H54 (cell line): ENCODE data around the gene CCND2.
"Not testable (repeated sequence)": the region's sequence is repeated elsewhere in the genome, so short reads cannot be mapped to it uniquely, and the experiment has no call there.

ENCODE experiments used
- DNase-seq: peaks from one replicate; pipeline ENCODE4 v3.0.0; 2011; ENCODE audit warnings: low spot score, mixed read lengths; ENCODE audit not compliant: insufficient read length
- FAIRE-seq: peaks from 3 replicates; lab custom pipeline; 2011; peaks lifted over from hg19 to GRCh38; lab: Jason Lieb, UNC
- POLR2A ChIP-seq: IDR thresholded peaks from 2 replicates; pipeline ENCODE4 v1.6.1; 2011; ENCODE audit warnings: low read depth, mild to moderate bottlenecking, low read length

Gene CCND2

GRCh38 chr12:4273652-4274395, at the start of gene CCND2:
Gene CCND2, plus strand, starts transcription at chr12:4273762. Its CDS starts 279 bp downstream, at chr12:4274041.
- peak; percentile 27 for DNase-seq

DNA sequence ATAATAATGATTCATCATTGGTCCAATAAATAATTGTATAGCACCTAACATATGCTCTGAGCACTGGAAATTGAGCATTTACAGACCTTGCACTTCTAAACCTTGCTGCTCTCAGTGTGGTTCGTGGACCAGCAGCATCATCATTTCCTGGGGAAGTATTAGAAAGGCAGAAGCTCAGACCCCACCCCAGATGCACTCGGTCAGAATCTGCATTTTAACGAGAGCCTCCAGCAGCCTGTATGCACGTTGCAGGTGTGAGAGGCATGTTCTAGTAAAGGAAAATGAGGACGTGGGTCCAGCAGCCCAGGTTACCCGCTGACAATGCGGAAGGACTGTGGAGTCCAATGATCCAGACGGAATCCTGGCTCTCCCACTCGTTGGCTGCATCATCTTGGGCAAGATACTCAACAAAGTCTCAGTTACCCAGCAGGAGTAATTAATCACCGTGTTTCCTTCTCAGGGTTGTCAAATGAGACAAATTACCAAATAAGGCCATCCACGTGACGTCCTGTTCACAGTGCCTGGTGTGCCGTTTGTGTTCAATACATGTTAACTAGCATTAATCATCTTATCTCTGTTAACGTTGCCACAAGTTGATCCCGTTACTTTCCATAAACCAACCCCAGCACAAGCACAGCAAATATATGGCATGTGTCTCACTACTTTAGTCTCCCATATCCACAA, 49.2 kb upstream of the CCND2 start:
- DNase-seq (no peak), FAIRE-seq (no peak)
- no peak for TF ChIP-seq POLR2A

More at GRCh38 chr12:4273652-4274395, at the start of gene CCND2:
- FAIRE-seq = no peak
- TF ChIP-seq POLR2A = no peak

GRCh38 chr12:4225571-4225970, 48.0 kb upstream of the CCND2 start:
- no peak for TF ChIP-seq POLR2A
- FAIRE-seq (no peak), DNase-seq (no peak)

DNA sequence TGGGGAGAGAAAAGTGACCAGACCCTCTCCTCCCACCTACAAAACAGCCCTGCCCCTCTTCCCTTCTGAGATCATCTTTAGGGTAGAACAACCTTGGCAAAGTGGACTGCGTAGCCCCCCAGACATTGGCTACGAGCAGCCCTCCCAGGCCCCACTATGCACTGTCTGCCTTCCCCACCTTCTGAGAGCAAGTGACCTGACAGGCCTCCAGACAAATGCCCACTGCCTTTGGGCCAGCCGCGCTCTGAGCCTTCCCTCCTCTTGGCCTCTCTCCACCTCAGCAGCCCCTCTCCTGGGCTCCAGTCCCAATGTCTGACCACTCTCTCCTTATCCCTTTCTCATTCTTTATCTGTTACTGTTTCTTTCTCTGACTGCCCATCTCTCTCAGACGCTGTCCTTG, 46.5 kb upstream of the CCND2 start:
- no peak for FAIRE-seq
- no peak for TF ChIP-seq POLR2A
- DNase-seq = no peak

GRCh38 chr12:4228122-4228580, 45.4 kb upstream of the CCND2 start:
- TF ChIP-seq POLR2A = no peak
- DNase-seq (no peak), FAIRE-seq (no peak)

- FAIRE-seq = no peak
Observed at GRCh38 chr12:4230526-4230925, 43.0 kb upstream of the CCND2 start.

DNA sequence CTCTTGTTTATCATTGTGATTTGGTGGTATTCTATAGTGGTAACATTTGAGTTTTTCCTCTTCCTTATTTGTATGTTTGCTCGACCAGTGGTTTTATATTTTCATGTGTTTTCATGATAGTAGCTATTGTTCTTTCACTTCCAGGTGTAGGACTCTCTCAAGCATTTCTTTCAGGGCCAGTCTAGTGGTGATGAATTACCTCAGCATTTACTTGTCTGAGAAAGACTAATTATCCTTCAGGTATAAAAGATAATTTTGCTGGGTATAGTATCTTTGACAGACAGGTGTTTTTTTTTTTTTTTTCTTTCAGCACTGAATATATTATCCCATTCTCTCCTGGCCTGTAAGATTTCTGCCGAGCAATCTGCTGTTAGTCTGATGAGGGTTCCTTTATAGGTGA, 35.0 kb upstream of the CCND2 start:
- FAIRE-seq (no peak), DNase-seq (no peak)
- TF ChIP-seq POLR2A = no peak

More at GRCh38 chr12:4230526-4230925, 43.0 kb upstream of the CCND2 start:
- no peak for DNase-seq
- TF ChIP-seq POLR2A = no peak

DNA sequence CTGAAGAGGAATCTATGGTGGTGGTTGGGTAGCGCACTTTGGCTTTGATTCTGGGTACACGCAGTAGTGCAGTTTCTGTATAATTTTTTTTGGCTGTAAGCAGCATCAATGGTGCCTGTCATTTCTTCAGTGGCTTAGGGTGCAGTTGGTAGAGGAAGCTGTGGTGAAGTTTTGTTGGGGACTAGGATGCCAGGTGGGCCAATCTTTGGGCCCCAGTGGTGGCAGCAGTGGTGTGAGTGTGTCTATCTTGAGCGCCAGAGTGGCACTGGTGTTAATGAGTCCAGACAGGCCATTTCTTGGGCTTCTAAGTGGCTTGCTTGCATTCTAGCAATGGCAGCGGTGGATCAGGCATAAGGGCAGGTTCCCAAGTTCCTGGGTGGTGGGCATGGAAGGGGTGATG, 33.8 kb upstream of the CCND2 start:
- no peak for TF ChIP-seq POLR2A
- FAIRE-seq (no peak), DNase-seq (no peak)

DNA sequence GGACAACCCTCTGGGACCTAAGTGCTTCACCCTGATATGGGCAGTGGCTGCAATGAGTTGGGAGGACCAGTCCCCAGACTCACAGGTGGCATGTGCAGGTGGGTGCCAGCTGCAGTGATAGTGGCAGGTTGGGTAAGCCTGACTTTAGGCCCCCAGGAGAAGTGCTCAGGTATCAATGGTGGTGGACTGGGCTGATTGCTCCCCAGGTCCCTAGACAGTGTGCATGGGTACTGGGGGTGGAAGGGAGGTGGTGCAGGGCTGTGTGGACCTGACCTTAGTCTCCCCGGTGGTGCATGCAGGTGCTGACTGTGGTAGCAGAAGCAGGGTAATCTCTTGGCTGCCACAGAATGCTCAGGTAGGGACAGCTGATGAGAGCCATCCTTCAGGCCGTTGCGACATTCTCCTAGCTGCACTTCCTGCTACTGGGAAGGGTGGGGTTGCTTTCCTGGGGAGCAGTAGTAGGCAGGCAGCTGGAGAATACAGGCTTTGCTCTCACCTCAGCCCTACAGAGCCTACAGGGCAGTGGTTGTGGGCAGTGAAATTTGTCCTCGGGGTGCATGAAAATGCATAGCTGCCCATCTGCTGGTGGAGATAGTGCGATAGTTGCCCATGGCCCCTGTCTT, 33.3 kb upstream of the CCND2 start:
- DNase-seq (no peak), FAIRE-seq (no peak)

DNA sequence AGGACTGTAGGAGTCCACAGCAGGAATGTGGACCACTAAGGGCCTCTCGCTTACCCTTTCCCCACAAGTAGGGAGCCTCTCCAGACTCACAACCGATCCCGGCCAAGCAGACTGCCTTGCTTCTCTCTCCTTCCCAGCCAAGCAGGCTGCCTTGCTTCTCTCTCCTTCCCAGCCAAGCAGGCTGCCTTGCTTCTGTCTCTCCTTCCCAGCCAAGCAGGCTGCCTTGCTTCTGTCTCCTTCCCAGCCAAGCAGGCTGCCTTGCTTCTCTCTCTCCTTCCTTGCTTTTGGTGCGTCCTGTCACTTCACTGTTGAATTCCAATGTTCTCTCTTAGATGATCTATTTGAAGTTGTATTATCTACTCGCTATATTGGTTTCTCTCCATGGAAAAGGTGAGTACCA, 32.6 kb upstream of the CCND2 start:
- TF ChIP-seq POLR2A = no peak
- DNase-seq (no peak), FAIRE-seq (no peak)

More for the DNA sequence above, 33.3 kb upstream of the CCND2 start:
- TF ChIP-seq POLR2A = no peak

- no peak for TF ChIP-seq POLR2A
- DNase-seq (no peak), FAIRE-seq (no peak)
Observed at GRCh38 chr12:4241592-4241991, 32.0 kb upstream of the CCND2 start.

DNA sequence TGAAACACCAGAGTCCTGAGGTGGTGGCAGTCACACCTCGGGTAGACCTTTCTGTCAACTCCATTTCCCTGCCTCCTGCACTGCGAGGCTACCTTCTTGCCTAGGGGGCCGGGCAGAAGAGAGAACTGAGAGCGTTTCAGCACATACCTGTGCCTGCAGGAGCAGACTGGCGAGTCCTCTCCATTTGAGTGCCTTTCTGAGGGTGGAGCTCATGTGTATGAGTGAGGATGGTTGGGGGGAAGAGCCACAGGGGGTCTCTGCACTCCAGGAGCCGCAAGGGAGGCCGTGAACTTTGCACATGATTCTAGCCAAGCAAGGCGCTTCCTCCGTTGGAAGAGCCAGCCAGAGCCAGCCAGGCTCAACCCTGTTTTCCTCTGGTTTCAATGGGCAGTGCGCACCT, 31.0 kb upstream of the CCND2 start:
- DNase-seq (no peak), FAIRE-seq (no peak)
- TF ChIP-seq POLR2A = no peak

DNA sequence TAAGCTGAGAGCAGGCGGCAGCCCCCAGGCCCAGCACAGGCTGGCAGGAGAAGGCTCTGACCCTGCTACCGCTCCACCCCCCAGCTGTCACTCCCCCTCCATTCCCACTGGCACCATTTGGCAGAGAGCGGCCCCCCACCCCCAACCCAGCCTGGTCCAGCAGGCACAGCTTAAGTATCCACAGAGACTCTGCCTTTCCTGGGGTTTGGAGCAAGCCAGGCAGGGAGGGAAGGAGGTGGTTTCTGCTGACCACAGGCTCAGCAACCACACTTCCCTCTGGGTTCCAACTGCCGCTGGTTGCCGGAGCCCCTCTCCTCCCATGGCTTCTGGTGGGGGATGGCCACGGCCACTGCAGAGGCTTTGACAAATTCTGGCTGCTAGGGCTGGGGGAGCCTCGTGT, 30.5 kb upstream of the CCND2 start:
- DNase-seq = no peak
- TF ChIP-seq POLR2A = no peak
- no peak for FAIRE-seq

DNA sequence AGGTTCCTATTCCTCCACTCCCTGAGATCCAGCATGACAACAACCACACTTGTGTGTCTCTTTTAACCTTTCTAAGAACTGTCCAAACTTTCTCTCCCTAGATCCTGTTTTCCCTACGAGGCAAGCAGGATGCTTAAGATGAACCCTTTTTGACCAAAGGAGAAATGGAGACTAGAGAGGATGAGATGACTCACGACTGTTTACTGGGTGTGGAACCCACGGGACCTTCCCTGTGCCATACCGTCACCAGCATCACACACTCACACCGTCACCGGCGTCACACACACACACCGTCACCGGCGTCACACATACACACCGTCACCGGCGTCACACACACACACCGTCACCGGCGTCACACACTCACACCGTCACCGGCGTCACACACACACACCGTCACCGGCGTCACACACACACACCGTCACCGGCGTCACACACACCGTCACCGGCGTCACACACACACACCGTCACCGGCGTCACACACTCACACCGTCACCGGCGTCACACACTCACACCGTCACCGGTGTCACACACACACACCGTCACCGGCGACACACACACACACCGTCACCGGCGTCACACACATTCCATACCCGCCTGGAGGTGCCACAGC, 30.0 kb upstream of the CCND2 start:
- not testable (repeated sequence) for FAIRE-seq, DNase-seq

DNA sequence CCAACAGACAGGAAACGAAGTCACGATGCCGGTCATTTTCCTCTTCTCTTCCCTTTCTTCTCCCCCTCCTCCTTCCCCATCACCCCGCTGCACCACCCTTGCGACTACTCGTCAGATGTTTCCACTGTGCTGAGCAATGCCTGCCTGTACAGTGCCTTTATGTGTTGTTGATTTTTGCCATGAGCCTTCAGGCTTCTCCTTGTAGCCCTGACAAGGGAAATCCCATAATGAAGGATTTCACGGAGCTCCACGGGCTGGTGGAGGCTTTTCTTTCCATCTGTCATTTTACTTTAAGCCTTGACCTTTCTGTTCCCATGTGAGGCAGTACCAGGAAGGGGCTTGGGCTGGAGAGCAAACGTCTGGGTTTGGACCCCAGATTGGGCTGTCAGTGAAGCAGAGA, 28.7 kb upstream of the CCND2 start:
- DNase-seq = no peak
- TF ChIP-seq POLR2A = no peak
- FAIRE-seq = no peak
